Caco-2 (cell line): ENCODE measurements around the gene STXBP3. TPM values are rescaled to one million over a fixed set of nuclear protein-coding genes. Genes with fewer than 3 reads are reported as not detected.

Source experiments
- BruUV-seq: library from RNA; stranded (reverse); fragments of 400-500 nt; replicated peaks from 2 replicates; lab custom pipeline; 2021; lab: Mats Ljungman, UMichigan
- CTCF ChIA-PET: fragments of 300-600 bp; sonication (Branson Sonifier 250); formaldehyde crosslinking; loops from one replicate; lab custom pipeline; 2022; ENCODE audit warnings: antibody characterized with exemption; lab: Charles Lee
- POLR2A ChIA-PET: fragments of 300-600 bp; sonication (Branson Sonifier 250); formaldehyde crosslinking; loops from one replicate; lab custom pipeline; 2022; ENCODE audit warnings: antibody characterized with exemption; lab: Charles Lee
- DNase-seq, 2 experiments: peaks; one replicate each; pipeline versions ENCODE4 v3.0.0 to v3.0.0-alpha.2; 2020 to 2022
- H3K27me3 ChIP-seq: replicated peaks from 2 replicates; pipeline ENCODE4 v1.6.0; 2011; ENCODE audit warnings: low read length; ENCODE audit not compliant: control insufficient read depth, insufficient read depth
- H3K36me3 ChIP-seq: 2 replicates; pipeline ENCODE4 v1.5.1; 2011; ENCODE audit warnings: low read length; ENCODE audit not compliant: control insufficient read depth, insufficient read depth
- H3K4me1 ChIP-seq: fragments of 250-450 bp; sonication (Bioruptor Pico); 2 replicates; pipeline ENCODE4 v1.5.1; 2020; ENCODE audit warnings: mild to moderate bottlenecking
- H3K4me3 ChIP-seq: 2 replicates; pipeline ENCODE4 v1.5.1; 2011; ENCODE audit warnings: low read depth, mild to moderate bottlenecking, control low read depth, low read length
- H3K9me3 ChIP-seq: fragments of 250-450 bp; sonication (Bioruptor Pico); 2 replicates; pipeline ENCODE4 v1.5.1; 2020; ENCODE audit warnings: mild to moderate bottlenecking, moderate library complexity
- H3K27ac Mint-ChIP-seq: one replicate; pipeline ENCODE4 v1.8.0; 2022; ENCODE audit warnings: mixed read lengths; ENCODE audit not compliant: unreplicated experiment
- H3K27me3 Mint-ChIP-seq: one replicate; pipeline ENCODE4 v1.8.0; 2022; ENCODE audit warnings: mixed read lengths; ENCODE audit not compliant: insufficient read depth, unreplicated experiment
- H3K36me3 Mint-ChIP-seq: one replicate; pipeline ENCODE4 v1.8.0; 2022; ENCODE audit warnings: mild to moderate bottlenecking, mixed read lengths; ENCODE audit not compliant: insufficient read depth, unreplicated experiment
- H3K4me1 Mint-ChIP-seq: one replicate; pipeline ENCODE4 v1.8.0; 2022; ENCODE audit warnings: low read depth, mixed read lengths; ENCODE audit not compliant: unreplicated experiment
- H3K4me3 Mint-ChIP-seq: one replicate; pipeline ENCODE4 v1.8.0; 2022; ENCODE audit warnings: mild to moderate bottlenecking, moderate library complexity, mixed read lengths; ENCODE audit not compliant: unreplicated experiment
- H3K9me3 Mint-ChIP-seq: one replicate; pipeline ENCODE4 v1.8.0; 2022; ENCODE audit warnings: mixed read lengths; ENCODE audit not compliant: unreplicated experiment
- intact Hi-C: fragments of 100-400 bp; cut with micrococcal nuclease; formaldehyde crosslinking; loops from one replicate; pipeline ENCODE4 v1.10.0; 2022; ENCODE audit not compliant: unreplicated experiment
- total RNA-seq: library from RNA; stranded (reverse); gene quantifications from 2 replicates; pipeline ENCODE4 v1.2.3, GENCODE V29; 2022
- TF ChIP-seq, protein P1 (sequence below), 2 experiments: fragments of 200-600 bp in 1 of 2; IDR thresholded peaks; 1 replicate in 1 of 2; 2 replicates in 1 of 2; pipeline versions ENCODE4 v1.5.1 to v1.8.0; 2011 to 2022; ENCODE audit warnings: antibody characterized with exemption in 1 of 2, control low read depth in 1 of 2, inconsistent platforms in 1 of 2, low read depth in 1 of 2, low read length in 1 of 2, mild to moderate bottlenecking in 1 of 2, moderate library complexity in 1 of 2; ENCODE audit not compliant: insufficient read depth in 1 of 2, severe bottlenecking in 1 of 2, unreplicated experiment in 1 of 2

Gene STXBP3
- total RNA-seq, 1 experiment from 2014 or later: 34.3 TPM

DNA sequence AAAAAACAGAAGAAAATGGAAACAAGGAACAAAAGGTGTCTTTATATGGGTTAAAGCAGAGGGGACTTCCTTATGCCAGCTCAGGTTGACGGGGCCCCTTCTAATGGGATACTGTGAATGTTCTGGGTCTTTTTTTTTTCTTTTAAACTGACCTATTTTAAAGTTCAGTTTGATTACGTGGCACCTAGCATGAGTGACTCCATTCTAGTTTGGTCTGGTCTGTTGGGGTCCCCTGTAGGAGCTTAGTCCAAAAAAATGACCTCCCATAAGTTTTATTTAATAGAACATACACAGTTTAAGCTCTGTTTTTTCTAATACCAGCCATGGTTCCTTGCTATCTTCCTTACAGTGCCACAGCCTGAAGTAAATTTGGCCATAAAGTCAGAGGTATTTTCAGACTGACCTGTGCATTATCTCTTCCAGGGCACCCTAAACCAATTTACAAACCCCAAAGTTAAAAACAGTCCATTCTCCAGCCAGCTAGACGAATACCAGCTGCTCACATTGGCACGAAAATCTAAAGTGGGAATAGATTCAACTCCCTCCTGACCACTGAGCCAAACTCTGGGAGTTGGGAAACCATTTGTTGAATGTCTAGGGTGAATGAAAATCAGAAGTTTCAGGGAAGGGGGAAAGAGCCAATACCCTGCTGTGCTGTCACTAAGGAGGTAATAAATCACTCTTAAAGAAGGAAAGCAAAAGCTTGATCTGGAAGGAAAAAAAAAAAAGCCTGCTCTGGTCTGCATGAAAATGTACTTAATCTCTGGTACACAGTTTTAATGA is 68.1 kb downstream of the STXBP3 start:
- POLR2A ChIA-PET: no interaction called here
- Mint-ChIP-seq H3K36me3 (no peaks in the 10 kb centered on the region), H3K4me1 (no peaks in the 10 kb centered on the region), H3K4me3 (no peak overlapping the region), H3K27me3 (no peaks in the 10 kb centered on the region), H3K27ac (no peak overlapping the region), H3K9me3 (no peaks in the 10 kb centered on the region)
- Histone ChIP-seq H3K9me3 (no peaks in the 10 kb centered on the region), H3K27me3 (no peaks in the 10 kb centered on the region), H3K36me3 (no peaks in the 10 kb centered on the region), H3K4me3 (no peak overlapping the region), H3K4me1 (0 out of 2 replicates have a peak, but pooled peaks cover 3% of the 10 kb centered on the region)
- BruUV-seq: no TSS peak
- intact Hi-C loops: no loop called here
- no peak for DNase-seq
- TF ChIP-seq, protein P1, sequence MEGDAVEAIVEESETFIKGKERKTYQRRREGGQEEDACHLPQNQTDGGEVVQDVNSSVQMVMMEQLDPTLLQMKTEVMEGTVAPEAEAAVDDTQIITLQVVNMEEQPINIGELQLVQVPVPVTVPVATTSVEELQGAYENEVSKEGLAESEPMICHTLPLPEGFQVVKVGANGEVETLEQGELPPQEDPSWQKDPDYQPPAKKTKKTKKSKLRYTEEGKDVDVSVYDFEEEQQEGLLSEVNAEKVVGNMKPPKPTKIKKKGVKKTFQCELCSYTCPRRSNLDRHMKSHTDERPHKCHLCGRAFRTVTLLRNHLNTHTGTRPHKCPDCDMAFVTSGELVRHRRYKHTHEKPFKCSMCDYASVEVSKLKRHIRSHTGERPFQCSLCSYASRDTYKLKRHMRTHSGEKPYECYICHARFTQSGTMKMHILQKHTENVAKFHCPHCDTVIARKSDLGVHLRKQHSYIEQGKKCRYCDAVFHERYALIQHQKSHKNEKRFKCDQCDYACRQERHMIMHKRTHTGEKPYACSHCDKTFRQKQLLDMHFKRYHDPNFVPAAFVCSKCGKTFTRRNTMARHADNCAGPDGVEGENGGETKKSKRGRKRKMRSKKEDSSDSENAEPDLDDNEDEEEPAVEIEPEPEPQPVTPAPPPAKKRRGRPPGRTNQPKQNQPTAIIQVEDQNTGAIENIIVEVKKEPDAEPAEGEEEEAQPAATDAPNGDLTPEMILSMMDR (IDR thresholded peaks at IDR 0.05; ENCODE audit: insufficient read depth in 1 of 2, low read depth in 1 of 2, low read length in 1 of 2, severe bottlenecking in 1 of 2, unreplicated experiment in 1 of 2): no peak
- CTCF ChIA-PET: no interaction called here

DNA sequence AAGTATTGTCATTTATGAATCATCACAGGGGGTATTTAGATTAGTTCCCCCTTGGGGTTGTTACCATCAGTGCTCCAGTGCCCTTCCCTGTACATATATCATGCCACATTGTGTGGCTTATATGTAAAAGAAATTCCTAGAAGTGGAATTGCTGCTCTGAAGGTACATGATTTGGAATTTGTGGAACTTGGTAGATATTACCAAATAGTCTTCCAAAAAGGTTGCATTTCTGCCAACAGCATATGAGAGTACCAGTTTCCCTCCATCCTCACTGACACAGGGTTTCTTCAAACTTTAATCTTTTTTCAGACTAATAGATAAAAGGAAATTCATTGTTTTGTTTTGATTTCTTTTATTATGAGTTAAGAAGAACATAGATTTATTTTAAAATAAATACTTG is 69.1 kb downstream of the STXBP3 start:
- no TSS peak for BruUV-seq
- no peak overlapping the region for H3K27ac Mint-ChIP-seq

More for the DNA sequence above, 69.1 kb downstream of the STXBP3 start:
- Mint-ChIP-seq H3K9me3 (no peaks in the 10 kb centered on the region), H3K27me3 (no peaks in the 10 kb centered on the region), H3K36me3 (no peaks in the 10 kb centered on the region), H3K4me1 (no peaks in the 10 kb centered on the region), H3K4me3 (no peak overlapping the region)
- Histone ChIP-seq H3K4me3 (no peak overlapping the region), H3K36me3 (no peaks in the 10 kb centered on the region), H3K4me1 (0 out of 2 replicates have a peak, but pooled peaks cover 3% of the 10 kb centered on the region), H3K9me3 (no peaks in the 10 kb centered on the region), H3K27me3 (no peaks in the 10 kb centered on the region)
- ChIA-PET CTCF (no interaction called here), POLR2A (no interaction called here)
- intact Hi-C loops: no loop called here
- DNase-seq: no peak
- TF ChIP-seq, protein P1 (IDR thresholded peaks at IDR 0.05; ENCODE audit: insufficient read depth in 1 of 2, low read depth in 1 of 2, low read length in 1 of 2, severe bottlenecking in 1 of 2, unreplicated experiment in 1 of 2): no peak
